DND-41 (cell line): ENCODE measurements around the gene WNT10A.

Source experiments
- EZH2 ChIP-seq: IDR thresholded peaks from 3 replicates; pipeline ENCODE4 v1.6.1; 2012; ENCODE audit warnings: borderline replicate concordance, low read depth, mild to moderate bottlenecking, moderate library complexity, low read length, inconsistent platforms; ENCODE audit not compliant: severe bottlenecking
- TF ChIP-seq, protein P1 (sequence below): IDR thresholded peaks from 2 replicates; pipeline ENCODE4 v1.5.1; 2012; ENCODE audit warnings: borderline replicate concordance, low read length, moderate library complexity, mild to moderate bottlenecking; ENCODE audit not compliant: poor library complexity, severe bottlenecking; ENCODE audit errors: extremely low read depth

DNA sequence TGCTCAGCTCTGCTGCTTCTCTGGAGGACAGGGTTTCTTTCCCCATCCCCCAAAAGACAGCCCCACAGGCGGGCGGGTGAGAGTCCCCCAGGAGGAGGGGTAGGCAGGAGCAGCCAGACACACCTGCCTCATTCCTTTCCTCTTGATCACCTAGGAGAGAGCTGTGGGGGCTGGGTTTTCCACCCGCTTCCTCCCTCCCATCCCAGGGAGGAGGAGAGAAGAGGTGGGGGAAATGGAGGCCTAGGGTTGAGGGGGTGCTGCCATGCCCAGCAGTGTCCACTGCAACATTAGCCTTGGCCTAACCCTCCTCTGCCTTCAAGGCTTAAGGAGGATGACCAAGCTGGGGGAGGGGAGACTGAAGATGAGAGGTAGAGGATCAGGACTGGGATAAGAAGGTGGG is 14.7 kb downstream of the WNT10A start:
- TF ChIP-seq, protein P1, sequence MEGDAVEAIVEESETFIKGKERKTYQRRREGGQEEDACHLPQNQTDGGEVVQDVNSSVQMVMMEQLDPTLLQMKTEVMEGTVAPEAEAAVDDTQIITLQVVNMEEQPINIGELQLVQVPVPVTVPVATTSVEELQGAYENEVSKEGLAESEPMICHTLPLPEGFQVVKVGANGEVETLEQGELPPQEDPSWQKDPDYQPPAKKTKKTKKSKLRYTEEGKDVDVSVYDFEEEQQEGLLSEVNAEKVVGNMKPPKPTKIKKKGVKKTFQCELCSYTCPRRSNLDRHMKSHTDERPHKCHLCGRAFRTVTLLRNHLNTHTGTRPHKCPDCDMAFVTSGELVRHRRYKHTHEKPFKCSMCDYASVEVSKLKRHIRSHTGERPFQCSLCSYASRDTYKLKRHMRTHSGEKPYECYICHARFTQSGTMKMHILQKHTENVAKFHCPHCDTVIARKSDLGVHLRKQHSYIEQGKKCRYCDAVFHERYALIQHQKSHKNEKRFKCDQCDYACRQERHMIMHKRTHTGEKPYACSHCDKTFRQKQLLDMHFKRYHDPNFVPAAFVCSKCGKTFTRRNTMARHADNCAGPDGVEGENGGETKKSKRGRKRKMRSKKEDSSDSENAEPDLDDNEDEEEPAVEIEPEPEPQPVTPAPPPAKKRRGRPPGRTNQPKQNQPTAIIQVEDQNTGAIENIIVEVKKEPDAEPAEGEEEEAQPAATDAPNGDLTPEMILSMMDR = no peak
- no peak for TF ChIP-seq EZH2
